NCI-H1436 treated with DMSO at 0.1 percent for 48 hours (cell line): ENCODE data around the gene CACNA1D.

Experiments
- DNase-seq: peaks from one replicate; lab custom pipeline; 2025; lab: John Stamatoyannopoulos, UW

The CACNA1D gene

DNA sequence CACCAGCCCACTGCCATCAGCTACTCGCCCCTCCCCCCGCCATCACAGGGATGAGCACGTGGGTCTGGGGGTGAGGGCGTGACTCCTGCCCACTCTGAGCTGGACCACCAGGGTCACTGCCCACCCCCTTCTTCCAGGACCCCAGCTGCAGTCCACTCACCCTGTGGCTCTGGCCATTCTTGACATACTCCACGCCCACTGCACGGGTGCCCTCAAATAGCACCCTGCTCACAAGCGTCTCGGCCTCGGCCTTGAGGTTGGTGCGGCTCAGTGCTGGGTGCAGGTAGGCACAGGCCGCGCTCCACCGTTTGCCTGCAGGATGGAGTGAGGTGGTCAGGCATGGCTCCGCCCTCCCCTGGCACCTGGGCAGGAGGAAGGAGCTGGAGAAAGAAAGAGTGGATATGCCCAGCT lies 327.9 kb downstream of the CACNA1D start:
- DNase-seq = no peak

GRCh38 chr3:53823026-53823955 lies 328.9 kb downstream of the CACNA1D start:
- no peak for DNase-seq

- DNase-seq = no peak
Measured at GRCh38 chr3:53823956-53824657, 329.7 kb downstream of the CACNA1D start.

GRCh38 chr3:53824795-53825194 lies 330.4 kb downstream of the CACNA1D start:
- no peak for DNase-seq

DNA sequence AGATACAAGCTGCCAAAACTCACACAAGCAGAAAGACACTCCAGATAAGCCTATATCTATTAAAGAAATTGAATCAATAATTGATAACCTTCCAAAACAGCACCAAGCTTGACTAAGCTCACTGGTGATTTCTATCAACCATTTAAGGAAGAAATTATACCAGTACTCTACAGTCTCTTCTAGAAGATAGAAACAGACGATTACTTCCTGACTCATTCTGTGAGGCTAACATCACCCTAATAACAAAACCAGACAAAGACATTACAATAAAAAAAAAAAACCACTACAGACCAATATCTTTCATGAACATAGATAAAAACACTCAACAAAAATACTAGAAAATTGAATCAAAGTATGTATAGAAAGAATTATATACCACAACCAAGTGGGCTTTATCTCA lies 331.6 kb downstream of the CACNA1D start:
- no peak for DNase-seq

DNA sequence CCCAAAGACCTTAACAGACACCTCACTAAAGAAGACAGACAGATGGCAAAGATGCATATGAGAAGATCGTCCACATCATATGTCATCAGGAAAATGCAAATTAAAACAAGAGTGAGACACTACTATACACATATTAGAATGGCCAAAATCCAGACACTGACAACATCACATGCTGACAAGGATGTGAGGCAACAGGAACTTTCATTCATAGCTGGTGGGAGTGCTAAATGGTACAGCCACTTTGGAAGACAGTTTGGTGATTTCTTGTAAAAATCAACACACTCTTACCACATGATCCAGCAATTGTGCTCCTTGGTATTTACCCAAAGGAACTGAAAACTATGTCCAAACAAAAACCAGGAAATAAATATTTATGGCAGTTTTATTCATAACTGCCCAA lies 334.2 kb downstream of the CACNA1D start:
- no peak for DNase-seq

DNA sequence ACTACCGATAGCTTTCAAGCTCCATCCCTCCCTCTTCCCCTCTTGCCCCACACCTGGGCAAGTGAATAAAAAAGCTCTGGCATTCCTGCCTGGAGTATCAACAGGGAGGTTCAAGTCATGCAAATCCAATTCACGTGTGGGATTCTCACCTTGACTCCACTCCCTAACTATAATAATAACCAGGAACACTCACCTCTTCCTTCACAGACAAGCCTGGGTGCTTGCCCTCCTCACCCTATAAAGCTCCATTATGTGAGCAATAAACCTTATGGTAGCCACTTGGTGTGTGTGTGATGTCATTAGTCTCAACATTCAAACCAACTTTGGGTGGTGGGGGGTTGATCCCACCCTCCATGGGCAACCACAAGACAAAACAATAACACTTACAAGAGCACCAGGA lies 335.2 kb downstream of the CACNA1D start:
- DNase-seq = no peak

- DNase-seq = no peak
Measured at GRCh38 chr3:53830944-53831343, 336.5 kb downstream of the CACNA1D start.

DNA sequence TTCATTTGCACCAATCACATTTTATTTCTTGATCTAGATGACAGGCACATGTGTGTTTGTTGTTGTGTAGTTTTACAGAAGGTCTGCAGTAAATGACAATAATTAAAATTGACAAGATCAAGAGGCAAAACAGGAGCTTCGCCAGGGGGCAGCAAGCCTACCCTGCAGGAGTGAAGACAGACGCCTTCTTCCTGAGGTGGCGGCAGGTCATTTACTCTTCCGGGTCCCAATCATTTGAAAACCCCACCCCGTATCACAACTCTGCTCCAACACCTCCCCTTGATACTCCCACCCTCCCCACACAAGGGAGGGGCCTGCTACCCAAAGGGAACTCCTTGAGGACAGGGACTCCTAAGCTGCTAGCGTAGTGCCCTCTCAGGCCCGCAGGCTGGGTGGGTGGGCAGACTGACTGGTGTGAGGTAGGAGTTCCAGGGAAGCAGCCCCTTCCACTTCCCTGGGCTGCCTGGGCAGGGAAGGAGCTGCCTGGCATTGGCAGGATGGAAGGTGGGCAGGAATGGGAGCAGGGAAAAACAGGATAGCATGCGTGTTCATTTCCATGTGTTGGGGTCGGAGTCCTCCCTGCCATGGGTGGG lies 338.7 kb downstream of the CACNA1D start:
- no peak for DNase-seq

GRCh38 chr3:53833700-53834099 lies 339.3 kb downstream of the CACNA1D start:
- no peak for DNase-seq

DNA sequence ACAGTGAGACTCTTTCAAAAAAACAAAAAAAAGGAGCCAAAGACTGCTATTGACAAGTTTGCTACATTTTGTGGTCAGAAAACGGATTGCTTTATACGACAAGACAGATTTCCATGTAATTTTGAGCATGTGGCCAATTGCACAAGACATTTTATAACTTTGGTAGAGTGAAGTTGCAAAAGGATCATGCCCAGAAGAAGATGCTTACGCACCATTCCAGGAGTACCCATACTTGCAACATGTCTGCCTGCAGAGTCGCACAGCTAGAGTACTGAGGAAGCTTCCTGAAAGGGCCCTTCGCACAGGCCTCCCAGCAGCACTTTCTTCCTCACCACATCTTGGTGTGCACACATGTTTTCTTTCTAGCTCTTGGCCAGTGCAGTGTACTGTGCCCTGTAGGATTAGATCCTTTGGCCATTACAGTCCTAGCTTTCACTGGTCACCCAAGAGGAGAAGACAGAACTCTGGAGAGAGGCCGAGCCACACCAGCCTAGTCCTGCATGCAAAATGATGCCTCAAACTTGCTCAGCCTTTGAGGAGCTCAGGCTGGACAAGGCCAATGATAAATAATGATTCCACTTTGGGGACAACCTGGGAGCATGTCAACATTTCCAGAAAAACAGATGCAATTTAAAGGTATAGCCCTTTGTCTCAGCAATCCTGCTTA lies 340.2 kb downstream of the CACNA1D start:
- DNase-seq = no peak

DNA sequence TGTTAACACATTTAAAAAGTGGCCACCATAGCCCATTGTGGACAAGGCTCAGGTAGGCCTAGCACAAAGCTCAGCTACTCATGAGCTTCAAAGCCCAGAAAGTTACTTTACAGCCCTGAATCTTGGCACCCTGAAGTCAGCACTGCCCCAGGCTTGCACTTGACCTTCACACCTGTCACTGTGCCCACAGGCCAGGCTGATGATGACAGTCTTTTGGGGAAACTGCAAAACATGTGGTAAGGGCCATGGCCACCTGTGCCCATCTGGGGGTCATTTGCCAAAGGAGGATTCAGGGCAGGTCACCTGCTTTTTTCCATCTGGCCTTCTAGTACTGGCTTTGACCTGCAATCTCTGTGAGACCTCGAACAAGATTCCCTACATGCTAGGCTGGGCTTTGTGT lies 340.8 kb downstream of the CACNA1D start:
- no peak for DNase-seq

DNA sequence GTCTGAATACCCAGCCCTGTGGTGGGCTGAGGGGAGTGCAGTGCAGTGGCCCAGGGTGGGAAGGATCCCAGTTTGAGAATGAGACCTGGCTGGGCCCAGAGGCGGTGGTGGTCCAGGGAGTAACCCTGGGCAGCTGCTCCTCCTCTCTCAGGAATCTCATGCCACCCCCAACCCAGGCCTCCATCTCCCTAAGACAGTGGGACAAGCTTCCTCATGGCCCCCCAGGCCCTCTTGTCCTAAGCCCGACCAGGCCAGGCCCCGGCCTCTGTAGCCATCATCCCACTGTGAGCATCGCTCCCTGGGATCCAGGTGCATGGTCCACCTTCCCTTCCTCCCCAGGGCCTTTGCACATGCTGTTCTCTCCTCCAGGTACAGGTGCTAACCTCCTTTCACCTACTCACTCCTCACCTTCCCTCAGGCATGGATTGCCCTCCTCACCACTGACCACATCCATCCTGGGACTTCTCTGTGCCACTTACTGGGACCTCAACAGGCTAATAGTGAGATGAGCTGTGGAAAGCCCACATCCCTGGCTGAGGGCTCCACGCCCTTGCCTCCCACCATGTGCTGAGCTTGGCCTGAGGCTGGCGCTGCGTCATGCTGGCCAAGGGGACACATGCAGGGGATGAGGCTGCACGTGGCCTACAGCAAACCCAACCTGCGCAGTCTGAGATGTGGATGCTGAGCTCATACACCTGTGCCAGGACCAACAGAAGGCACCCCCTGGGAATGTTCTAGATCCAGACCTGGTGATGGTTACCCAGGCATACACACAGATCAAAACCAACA lies 341.9 kb downstream of the CACNA1D start:
- DNase-seq = no peak

GRCh38 chr3:53837331-53837730 lies 342.9 kb downstream of the CACNA1D start:
- DNase-seq = no peak

GRCh38 chr3:53841296-53841695 lies 346.9 kb downstream of the CACNA1D start:
- no peak for DNase-seq

GRCh38 chr3:53842436-53843194 lies 348.2 kb downstream of the CACNA1D start:
- DNase-seq = no peak

DNA sequence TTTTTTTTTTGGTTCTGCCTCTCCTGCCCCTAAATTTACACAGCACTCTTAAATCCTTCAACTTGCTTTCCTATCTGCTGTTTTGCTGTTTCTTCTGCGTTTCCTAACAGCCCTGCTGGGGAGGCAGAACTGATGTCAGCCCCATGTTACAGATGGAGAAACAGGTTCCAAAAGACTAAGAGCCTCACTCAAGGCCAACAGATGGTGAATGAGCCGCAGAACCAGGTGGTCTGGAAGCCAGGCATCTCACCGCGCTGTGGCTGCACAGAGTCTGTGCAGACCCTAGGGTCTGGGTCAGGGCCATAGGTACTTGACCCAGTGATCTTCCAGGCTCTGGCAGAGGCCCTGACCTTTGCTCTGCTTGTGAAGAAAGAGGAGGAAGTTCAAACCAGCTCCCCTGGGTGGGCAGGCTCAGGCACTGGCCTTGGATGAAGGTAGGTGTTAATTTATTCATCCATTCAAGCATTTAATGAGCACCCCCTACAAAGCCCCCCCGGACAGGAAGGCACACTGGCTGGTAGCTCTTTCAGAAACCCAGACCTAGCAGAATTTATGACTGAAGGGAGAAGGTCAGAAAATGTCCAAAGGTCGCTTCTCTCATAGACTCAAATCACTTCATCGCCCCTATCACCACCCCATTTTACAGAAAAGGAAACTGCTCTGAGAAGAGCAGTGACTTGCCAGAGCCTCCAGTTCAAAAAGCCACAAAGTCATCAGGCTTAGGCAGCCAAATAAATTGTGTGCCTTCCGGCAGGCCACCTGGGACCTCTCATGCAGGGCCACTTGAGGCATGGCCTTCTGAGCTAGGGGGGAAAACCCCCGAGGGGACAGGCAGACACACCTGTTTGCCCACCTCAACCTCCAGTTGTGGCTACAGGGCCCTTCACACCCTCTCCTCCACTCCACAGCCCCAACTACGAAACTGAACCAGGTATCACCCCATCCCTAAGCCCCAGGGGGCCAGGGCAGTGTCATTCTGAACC lies 349.1 kb downstream of the CACNA1D start:
- DNase-seq = no peak

GRCh38 chr3:53844262-53845102 lies 350.1 kb downstream of the CACNA1D start:
- DNase-seq = no peak
